GM19351 (cell line): ENCODE results near the gene NOD1.
"Not testable (repeated sequence)": the region's sequence is repeated elsewhere in the genome, so short reads cannot be mapped to it uniquely, and the experiment has no call there.

ENCODE experiments used
- ATAC-seq: cut with Tn5 transposase; IDR thresholded peaks from one replicate; pipeline ENCODE4 v1.9.1; 2021; ENCODE audit warnings: mild to moderate bottlenecking, moderate library complexity; ENCODE audit not compliant: unreplicated experiment

NOD1 gene

GRCh38 chr7:30478349-30479201 is at the start of gene NOD1:
TSS of gene NOD1 (minus strand) at chr7:30478784. CDS start at chr7:30456921, 21,863 bp downstream.
- ATAC-seq, result peak; percentile 84

GRCh38 chr7:30527297-30527696 is 48.7 kb upstream of the NOD1 start:
- ATAC-seq, result not testable (repeated sequence)

GRCh38 chr7:30526163-30526562 is 47.6 kb upstream of the NOD1 start:
- ATAC-seq, result no peak

- no peak for ATAC-seq
These were observed 46.8 kb upstream of the NOD1 start for GRCh38 chr7:30525429-30525828.

GRCh38 chr7:30524545-30524944 is 46.0 kb upstream of the NOD1 start:
- no peak for ATAC-seq

GRCh38 chr7:30523466-30523865 is 44.9 kb upstream of the NOD1 start:
- no peak for ATAC-seq

GRCh38 chr7:30522159-30522558 is 43.6 kb upstream of the NOD1 start:
- no peak for ATAC-seq

- no peak for ATAC-seq
These were observed 42.9 kb upstream of the NOD1 start for GRCh38 chr7:30521532-30521931.

- ATAC-seq, result no peak
These were observed 40.5 kb upstream of the NOD1 start for GRCh38 chr7:30519122-30519521.

GRCh38 chr7:30515761-30516160 is 37.2 kb upstream of the NOD1 start:
- no peak for ATAC-seq

GRCh38 chr7:30514776-30515175 is 36.2 kb upstream of the NOD1 start:
- no peak for ATAC-seq

- ATAC-seq, result no peak
These were observed 35.6 kb upstream of the NOD1 start for GRCh38 chr7:30514177-30514576.

GRCh38 chr7:30513762-30514161 is 35.2 kb upstream of the NOD1 start:
- no peak for ATAC-seq

- no peak for ATAC-seq
These were observed 33.5 kb upstream of the NOD1 start for GRCh38 chr7:30511973-30512662.

- no peak for ATAC-seq
These were observed 32.9 kb upstream of the NOD1 start for GRCh38 chr7:30511494-30511893.

GRCh38 chr7:30510124-30511075 is 31.8 kb upstream of the NOD1 start:
- ATAC-seq, result peak; percentile 68

GRCh38 chr7:30509171-30509857 is 30.7 kb upstream of the NOD1 start:
- not testable (repeated sequence) for ATAC-seq

GRCh38 chr7:30507346-30507900 is 28.8 kb upstream of the NOD1 start:
- not testable (repeated sequence) for ATAC-seq

GRCh38 chr7:30505174-30505697 is 26.7 kb upstream of the NOD1 start:
- ATAC-seq, result no peak
